ENCODE results near the gene ZNRF1. TPM values are rescaled to one million over a fixed set of nuclear protein-coding genes. Genes with fewer than 3 reads are reported as not detected.

ZNRF1 gene
- total and polyA plus RNA-seq, 2 of the 13 experiments (the other 11 are each of a cell fraction or from before 2014, with no cell fraction given): 43.9 to 58.7 TPM

DNA sequence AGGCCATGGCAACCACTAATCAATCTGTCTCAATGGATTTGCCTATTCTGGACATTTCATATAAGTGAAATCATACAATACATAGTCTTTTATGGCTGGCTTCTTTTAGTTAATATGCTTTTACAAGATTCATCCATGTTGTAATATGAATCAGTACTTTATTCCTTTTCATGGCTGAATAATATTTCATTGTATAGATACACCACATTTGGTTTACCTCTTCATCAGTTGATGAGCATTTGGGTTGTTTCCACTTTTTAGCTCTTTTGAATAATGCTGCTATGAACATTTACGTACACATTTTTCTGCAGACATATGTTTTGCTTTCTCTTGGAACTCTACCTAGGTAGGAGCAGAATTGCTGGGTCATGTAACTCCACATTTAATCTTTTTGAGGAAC, 2.8 kb upstream of the ZNRF1 start:
- peak overlapping the region; percentile 91 for H3K27ac ChIP-seq (ENCODE audit: extremely low read length, insufficient read depth, low read length)
- 98% methylated on average over 1 of the region's 1 CpG for WGBS (ENCODE audit: low lambda C conversion rate)
- no peaks in the 10 kb centered on the region for H3K9me3 ChIP-seq (ENCODE audit: low read length)
- no peak overlapping the region for H3K4me3 ChIP-seq (replicated peaks in 1 of 3; ENCODE audit: insufficient read depth in 1 of 3, low read depth in 2 of 3, low read length in 3 of 3)
- H2AFZ ChIP-seq (ENCODE audit: low read length): no peak overlapping the region
- intact Hi-C loops (cut with micrococcal nuclease; ENCODE audit: unreplicated experiment) (loop anchor here (5.0 kb wide), 1 partner anchor 251 kb away; no protein-coding TSS in a partner anchor), in situ Hi-C loops (cut with HindIII; ENCODE audit: extremely low pct_ligation_motif_present, low pct_unique_long_range_greater_than_20kb) (loop anchor here (10.0 kb wide), 1 partner anchor 109 kb away; no protein-coding TSS in a partner anchor)
- CTCF ChIA-PET (ENCODE audit: low intra/inter-chr PET ratio, low total read pairs): no interaction called here
- BruUV-seq (replicated peaks): no TSS peak
- no peak for DNase-seq (ENCODE audit: low spot score)
- no peak overlapping the region for H3K4me2 ChIP-seq (ENCODE audit: low read depth, low read length)
- peaks cover 73% of the 10 kb centered on the region for H3K4me1 ChIP-seq (ENCODE audit: insufficient read depth, low read length)
- H4K20me1 ChIP-seq (ENCODE audit: insufficient read depth, low read length): peaks cover 15% of the 10 kb centered on the region
- no peaks in the 10 kb centered on the region for H3K36me3 ChIP-seq (replicated peaks in 1 of 2; ENCODE audit: control insufficient read depth in 1 of 2, insufficient read depth in 2 of 2, low read length in 2 of 2)
- H3K79me2 ChIP-seq (ENCODE audit: insufficient read depth, low read length): peaks cover 18% of the 10 kb centered on the region
- no peak for ATAC-seq
- TF ChIP-seq FOXA1 (IDR thresholded peaks at IDR 0.05) (no peak), FOXA1 (CRISPR knock-in tag; IDR thresholded peaks at IDR 0.05) (no peak), REL (CRISPR knock-in tag; conservative IDR thresholded peaks at IDR 0.05) (0 out of 2 replicates have a peak, but pooled peaks have one; percentile 1), MED1 (CRISPR knock-in tag; IDR thresholded peaks at IDR 0.05) (0 out of 2 replicates have a peak, but pooled peaks have one; percentile 16)
- H3K27me3 ChIP-seq (ENCODE audit: control insufficient read depth in 1 of 2, insufficient read depth in 2 of 2, low read length in 2 of 2): no peaks in the 10 kb centered on the region; a peak in 1 of 5 replicates
- no peak overlapping the region for H3K9ac ChIP-seq (ENCODE audit: insufficient read depth, low read depth, low read length)
- POLR2A ChIA-PET: interaction anchor here (3.1 kb wide), 1 partner anchor 8 kb away, joined by 22 read pairs; no protein-coding TSS in a partner anchor
- no peak for FAIRE-seq

DNA sequence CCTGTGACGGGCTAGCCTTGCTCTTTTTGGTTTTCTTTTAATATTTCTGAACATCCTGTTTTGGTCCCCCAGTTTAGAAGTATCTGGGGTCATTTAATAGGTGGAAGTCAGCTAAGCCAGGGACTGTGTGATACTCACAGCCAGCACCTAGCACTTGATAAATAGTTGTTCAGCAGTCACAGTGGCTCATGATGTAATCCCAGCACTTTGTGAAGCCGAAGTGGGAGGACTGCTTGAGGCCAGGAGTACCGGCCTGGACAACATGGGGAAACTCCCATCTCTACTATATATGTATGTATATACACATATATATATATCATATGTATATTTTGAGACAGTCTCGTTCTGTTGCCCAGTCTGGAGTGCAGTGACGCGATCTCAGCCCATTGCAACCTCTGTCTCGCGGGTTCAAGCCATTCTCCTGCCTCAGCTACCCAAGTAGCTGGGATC, 1.8 kb upstream of the ZNRF1 start:
- FAIRE-seq (peak; percentile 87), ATAC-seq (peak; percentile 14), DNase-seq (ENCODE audit: low spot score) (peak; percentile 83)
- BruUV-seq (replicated peaks): no TSS peak
- intact Hi-C loops (cut with micrococcal nuclease; ENCODE audit: unreplicated experiment) (loop anchor here (5.0 kb wide), 1 partner anchor 250 kb away; no protein-coding TSS in a partner anchor), in situ Hi-C loops (cut with HindIII; ENCODE audit: extremely low pct_ligation_motif_present, low pct_unique_long_range_greater_than_20kb) (loop anchor here (10.0 kb wide), 1 partner anchor 108 kb away; no protein-coding TSS in a partner anchor)
- Histone ChIP-seq H3K9me3 (ENCODE audit: low read length) (no peaks in the 10 kb centered on the region), H4K20me1 (ENCODE audit: insufficient read depth, low read length) (peaks cover 26% of the 10 kb centered on the region), H3K27me3 (ENCODE audit: control insufficient read depth in 1 of 2, insufficient read depth in 2 of 2, low read length in 2 of 2) (no peaks in the 10 kb centered on the region; a peak in 1 of 5 replicates), H3K27ac (ENCODE audit: extremely low read length, insufficient read depth, low read length) (peak overlapping the region; percentile 91), H3K4me2 (ENCODE audit: low read depth, low read length) (peak overlapping the region; percentile 75), H3K4me3 (replicated peaks in 1 of 3; ENCODE audit: insufficient read depth in 1 of 3, low read depth in 2 of 3, low read length in 3 of 3) (peak overlapping the region in 2 of 3 experiments; percentile 36 to 45; a peak in 4 of 6 replicates), H3K36me3 (replicated peaks in 1 of 2; ENCODE audit: control insufficient read depth in 1 of 2, insufficient read depth in 2 of 2, low read length in 2 of 2) (no peaks in the 10 kb centered on the region), H3K9ac (ENCODE audit: insufficient read depth, low read depth, low read length) (peak overlapping the region; percentile 61), H2AFZ (ENCODE audit: low read length) (no peak overlapping the region), H3K79me2 (ENCODE audit: insufficient read depth, low read length) (peaks cover 29% of the 10 kb centered on the region), H3K4me1 (ENCODE audit: insufficient read depth, low read length) (peaks cover 75% of the 10 kb centered on the region)
- POLR2A ChIA-PET: interaction anchor here (2.1 to 3.1 kb wide), 5 partner anchors 10 to 119 kb away, joined by 8 to 47 read pairs (median 22); partner anchors contain the start of genes LDHD and WDR59
- 2% methylated on average over 8 of the region's 8 CpGs for WGBS (ENCODE audit: low lambda C conversion rate)
- CTCF ChIA-PET (ENCODE audit: low intra/inter-chr PET ratio, low total read pairs): interaction anchor here (0.7 to 1.9 kb wide), 2 partner anchors 114 kb away, joined by 3 to 11 read pairs; no protein-coding TSS in a partner anchor
- TF ChIP-seq, protein P1, sequence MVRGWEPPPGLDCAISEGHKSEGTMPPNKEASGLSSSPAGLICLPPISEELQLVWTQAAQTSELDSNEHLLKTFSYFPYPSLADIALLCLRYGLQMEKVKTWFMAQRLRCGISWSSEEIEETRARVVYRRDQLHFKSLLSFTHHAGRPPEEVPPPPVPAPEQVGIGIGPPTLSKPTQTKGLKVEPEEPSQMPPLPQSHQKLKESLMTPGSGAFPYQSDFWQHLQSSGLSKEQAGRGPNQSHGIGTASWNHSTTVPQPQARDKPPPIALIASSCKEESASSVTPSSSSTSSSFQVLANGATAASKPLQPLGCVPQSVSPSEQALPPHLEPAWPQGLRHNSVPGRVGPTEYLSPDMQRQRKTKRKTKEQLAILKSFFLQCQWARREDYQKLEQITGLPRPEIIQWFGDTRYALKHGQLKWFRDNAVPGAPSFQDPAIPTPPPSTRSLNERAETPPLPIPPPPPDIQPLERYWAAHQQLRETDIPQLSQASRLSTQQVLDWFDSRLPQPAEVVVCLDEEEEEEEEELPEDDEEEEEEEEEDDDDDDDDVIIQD (CRISPR knock-in tag; IDR thresholded peaks at IDR 0.05; ENCODE audit: low read depth): peak; percentile 33; the same call in 1 of the 2 replicates
- TF ChIP-seq, protein P2, sequence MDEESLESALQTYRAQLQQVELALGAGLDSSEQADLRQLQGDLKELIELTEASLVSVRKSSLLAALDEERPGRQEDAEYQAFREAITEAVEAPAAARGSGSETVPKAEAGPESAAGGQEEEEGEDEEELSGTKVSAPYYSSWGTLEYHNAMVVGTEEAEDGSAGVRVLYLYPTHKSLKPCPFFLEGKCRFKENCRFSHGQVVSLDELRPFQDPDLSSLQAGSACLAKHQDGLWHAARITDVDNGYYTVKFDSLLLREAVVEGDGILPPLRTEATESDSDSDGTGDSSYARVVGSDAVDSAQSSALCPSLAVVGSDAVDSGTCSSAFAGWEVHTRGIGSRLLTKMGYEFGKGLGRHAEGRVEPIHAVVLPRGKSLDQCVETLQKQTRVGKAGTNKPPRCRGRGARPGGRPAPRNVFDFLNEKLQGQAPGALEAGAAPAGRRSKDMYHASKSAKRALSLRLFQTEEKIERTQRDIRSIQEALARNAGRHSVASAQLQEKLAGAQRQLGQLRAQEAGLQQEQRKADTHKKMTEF (CRISPR knock-in tag; IDR thresholded peaks at IDR 0.05): peak; percentile 39; the same call in 1 of the 2 replicates
- TF ChIP-seq SOX6 (IDR thresholded peaks at IDR 0.05) (no peak), SOX6 (CRISPR knock-in tag; IDR thresholded peaks at IDR 0.05) (peak; percentile 73), HDAC2 (CRISPR knock-in tag; IDR thresholded peaks at IDR 0.05) (peak; percentile 77), RCOR2 (CRISPR knock-in tag; IDR thresholded peaks at IDR 0.05) (no peak), THAP11 (CRISPR knock-in tag; IDR thresholded peaks at IDR 0.05) (peak; percentile 71), PHF21A (CRISPR knock-in tag; IDR thresholded peaks at IDR 0.05) (0 out of 2 replicates have a peak, but pooled peaks have one; percentile 32), RXRB (CRISPR knock-in tag; IDR thresholded peaks at IDR 0.05; ENCODE audit: borderline replicate concordance) (peak; percentile 60), ZSCAN9 (CRISPR knock-in tag; IDR thresholded peaks at IDR 0.05; ENCODE audit: borderline replicate concordance) (peak; percentile 84), RAD51 (IDR thresholded peaks at IDR 0.05; ENCODE audit: borderline replicate concordance) (no peak), KLF16 (CRISPR knock-in tag; IDR thresholded peaks at IDR 0.05) (0 out of 4 replicates have a peak, but pooled peaks of 1 of the 2 experiments have one; percentile 47), ZNF263 (CRISPR knock-in tag; IDR thresholded peaks at IDR 0.05) (peak; percentile 99), IRF2 (CRISPR knock-in tag; IDR thresholded peaks at IDR 0.05) (peak; percentile 68)

Data from HepG2 (cell line).